Activated naive CD8-positive, alpha-beta T cell treated with anti-CD3 and anti-CD28 coated beads, Interleukin-2, amount 50 U/mL, for 24 hours (primary cell): ENCODE measurements around the gene EPN1.

Experiments
- ATAC-seq: fragments of 150-1000 bp; cut with Tn5 transposase; one replicate; pipeline ENCODE4 v1.10.0; 2021
- DNase-seq: peaks from one replicate; pipeline ENCODE4 v3.0.0; 2021
- H3K27ac Mint-ChIP-seq: one replicate; pipeline ENCODE4 v1.8.0; 2021; ENCODE audit warnings: mild to moderate bottlenecking, mixed read lengths
- H3K27me3 Mint-ChIP-seq: one replicate; pipeline ENCODE4 v1.8.0; 2021; ENCODE audit warnings: mixed read lengths
- H3K36me3 Mint-ChIP-seq: one replicate; pipeline ENCODE4 v1.8.0; 2021; ENCODE audit warnings: low read depth, mixed read lengths
- H3K4me1 Mint-ChIP-seq: one replicate; pipeline ENCODE4 v1.8.0; 2021; ENCODE audit warnings: mixed read lengths
- H3K4me3 Mint-ChIP-seq: one replicate; pipeline ENCODE4 v1.8.0; 2021; ENCODE audit warnings: mild to moderate bottlenecking, moderate library complexity, mixed read lengths
- H3K9me3 Mint-ChIP-seq: one replicate; pipeline ENCODE4 v1.8.0; 2021; ENCODE audit warnings: mixed read lengths

The EPN1 gene

DNA sequence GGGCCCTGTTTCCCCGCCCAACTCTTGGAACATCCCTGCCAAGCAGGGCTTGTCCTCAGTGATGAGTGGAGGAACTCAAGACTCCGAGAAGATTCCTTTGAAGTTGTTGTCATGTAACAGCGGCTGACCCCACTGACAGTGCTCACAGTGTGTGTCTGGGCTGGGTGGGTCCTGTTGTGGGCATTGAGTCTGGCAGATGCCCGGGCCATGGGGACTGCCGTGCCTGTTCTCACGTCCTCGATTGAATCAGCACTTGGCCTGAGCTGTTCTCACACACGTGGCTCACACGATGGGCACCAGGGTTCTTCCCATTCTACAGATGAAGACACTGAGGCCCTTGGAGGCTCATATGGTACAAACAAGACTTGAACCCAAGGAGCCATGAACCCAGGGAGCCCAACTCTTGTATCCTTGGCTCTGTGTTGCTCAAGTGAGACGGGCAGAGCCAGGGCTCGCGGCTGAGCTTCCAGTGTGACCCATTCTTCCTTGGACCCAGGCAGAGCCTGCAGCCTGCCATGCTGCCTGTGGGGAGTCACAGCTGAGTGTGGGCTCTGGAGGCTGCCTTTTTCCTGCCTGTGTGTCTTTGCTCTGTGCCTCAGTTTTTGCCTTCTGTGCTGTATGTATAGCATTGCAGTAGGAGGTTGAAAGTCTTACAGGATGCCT lies 8.6 kb upstream of the EPN1 start:
- Mint-ChIP-seq H3K36me3 (peaks cover 54% of the 10 kb centered on the region), H3K4me1 (peaks cover 18% of the 10 kb centered on the region), H3K4me3 (no peak overlapping the region), H3K27ac (no peak overlapping the region), H3K27me3 (no peaks in the 10 kb centered on the region), H3K9me3 (no peaks in the 10 kb centered on the region)
- DNase-seq (no peak), ATAC-seq (no peak)

DNA sequence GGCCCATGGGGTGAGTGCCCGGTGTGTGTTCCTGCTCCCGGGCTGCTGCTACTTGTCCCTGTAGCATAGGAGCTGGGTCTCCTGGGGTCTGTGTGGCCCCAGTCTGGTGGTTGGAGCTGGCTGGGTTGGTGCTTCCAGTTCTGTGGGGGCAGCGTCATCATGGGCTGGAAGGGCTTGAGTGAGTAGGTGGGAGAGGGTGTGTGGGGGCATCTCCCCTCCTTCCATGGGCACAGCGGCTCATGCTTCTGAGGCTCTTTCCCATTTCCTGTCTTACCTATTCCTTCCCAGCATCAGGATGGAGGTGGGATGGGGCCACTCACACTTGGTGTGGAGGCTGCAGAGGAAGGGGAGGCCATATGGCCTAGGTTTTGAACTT lies 8.0 kb upstream of the EPN1 start:
- no peaks in the 10 kb centered on the region for H3K27me3 Mint-ChIP-seq
- DNase-seq: no peak

GRCh38 chr19:55667511-55667910 lies 7.5 kb upstream of the EPN1 start:
- Mint-ChIP-seq H3K27me3 (no peaks in the 10 kb centered on the region), H3K36me3 (peaks cover 54% of the 10 kb centered on the region), H3K9me3 (no peaks in the 10 kb centered on the region), H3K4me3 (no peak overlapping the region), H3K27ac (no peak overlapping the region), H3K4me1 (peaks cover 24% of the 10 kb centered on the region)
- ATAC-seq: no peak
- DNase-seq: no peak

More for the DNA sequence above, 8.0 kb upstream of the EPN1 start:
- no peak overlapping the region for H3K4me3 Mint-ChIP-seq
- peaks cover 19% of the 10 kb centered on the region for H3K4me1 Mint-ChIP-seq
- no peak for ATAC-seq
- H3K36me3 Mint-ChIP-seq: peaks cover 50% of the 10 kb centered on the region
- no peak overlapping the region for H3K27ac Mint-ChIP-seq
- H3K9me3 Mint-ChIP-seq: no peaks in the 10 kb centered on the region

GRCh38 chr19:55667958-55668357 lies 7.1 kb upstream of the EPN1 start:
- H3K27me3 Mint-ChIP-seq: no peaks in the 10 kb centered on the region
- ATAC-seq: no peak
- peaks cover 24% of the 10 kb centered on the region for H3K4me1 Mint-ChIP-seq
- H3K9me3 Mint-ChIP-seq: no peaks in the 10 kb centered on the region
- peaks cover 50% of the 10 kb centered on the region for H3K36me3 Mint-ChIP-seq
- DNase-seq: no peak
- no peak overlapping the region for H3K27ac Mint-ChIP-seq
- no peak overlapping the region for H3K4me3 Mint-ChIP-seq

DNA sequence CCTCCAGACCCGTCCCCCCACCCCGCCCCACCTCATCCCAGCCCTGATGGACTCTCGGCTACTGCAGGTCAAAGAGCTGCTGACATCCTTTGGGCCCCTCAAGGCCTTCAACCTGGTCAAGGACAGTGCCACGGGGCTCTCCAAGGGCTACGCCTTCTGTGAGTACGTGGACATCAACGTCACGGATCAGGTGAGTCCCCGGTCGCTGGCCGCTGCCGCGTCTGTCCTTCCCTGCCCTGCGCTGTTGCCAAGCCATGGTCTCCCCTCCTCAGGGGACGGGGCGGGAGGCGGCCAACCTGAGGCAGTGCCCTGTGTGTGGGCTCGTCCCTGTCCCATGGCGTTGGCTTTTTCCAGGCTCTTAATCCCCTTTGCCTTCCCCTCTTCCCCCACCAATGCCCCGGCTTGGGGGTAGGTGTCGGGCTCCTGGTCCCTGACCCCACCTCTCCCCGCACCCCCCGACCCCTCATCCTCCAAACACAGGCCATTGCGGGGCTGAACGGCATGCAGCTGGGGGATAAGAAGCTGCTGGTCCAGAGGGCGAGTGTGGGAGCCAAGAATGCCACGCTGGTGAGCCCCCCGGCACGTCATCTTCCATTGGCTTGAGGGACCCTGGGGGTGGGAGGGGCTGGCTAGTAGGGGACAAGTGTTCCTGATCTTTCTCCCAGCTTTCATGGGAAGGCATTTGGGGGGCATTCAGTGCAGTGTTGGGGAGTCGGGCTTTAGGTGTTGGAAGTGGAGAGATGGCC lies 6.2 kb upstream of the EPN1 start:
- no peak overlapping the region for H3K4me3 Mint-ChIP-seq
- peaks cover 46% of the 10 kb centered on the region for H3K36me3 Mint-ChIP-seq
- ATAC-seq (no peak), DNase-seq (no peak)
- no peak overlapping the region for H3K27ac Mint-ChIP-seq
- peaks cover 27% of the 10 kb centered on the region for H3K4me1 Mint-ChIP-seq
- H3K9me3 Mint-ChIP-seq: no peaks in the 10 kb centered on the region
- no peaks in the 10 kb centered on the region for H3K27me3 Mint-ChIP-seq

GRCh38 chr19:55669418-55670279 lies 5.4 kb upstream of the EPN1 start:
- peaks cover 41% of the 10 kb centered on the region for H3K36me3 Mint-ChIP-seq
- H3K27ac Mint-ChIP-seq: no peak overlapping the region

DNA sequence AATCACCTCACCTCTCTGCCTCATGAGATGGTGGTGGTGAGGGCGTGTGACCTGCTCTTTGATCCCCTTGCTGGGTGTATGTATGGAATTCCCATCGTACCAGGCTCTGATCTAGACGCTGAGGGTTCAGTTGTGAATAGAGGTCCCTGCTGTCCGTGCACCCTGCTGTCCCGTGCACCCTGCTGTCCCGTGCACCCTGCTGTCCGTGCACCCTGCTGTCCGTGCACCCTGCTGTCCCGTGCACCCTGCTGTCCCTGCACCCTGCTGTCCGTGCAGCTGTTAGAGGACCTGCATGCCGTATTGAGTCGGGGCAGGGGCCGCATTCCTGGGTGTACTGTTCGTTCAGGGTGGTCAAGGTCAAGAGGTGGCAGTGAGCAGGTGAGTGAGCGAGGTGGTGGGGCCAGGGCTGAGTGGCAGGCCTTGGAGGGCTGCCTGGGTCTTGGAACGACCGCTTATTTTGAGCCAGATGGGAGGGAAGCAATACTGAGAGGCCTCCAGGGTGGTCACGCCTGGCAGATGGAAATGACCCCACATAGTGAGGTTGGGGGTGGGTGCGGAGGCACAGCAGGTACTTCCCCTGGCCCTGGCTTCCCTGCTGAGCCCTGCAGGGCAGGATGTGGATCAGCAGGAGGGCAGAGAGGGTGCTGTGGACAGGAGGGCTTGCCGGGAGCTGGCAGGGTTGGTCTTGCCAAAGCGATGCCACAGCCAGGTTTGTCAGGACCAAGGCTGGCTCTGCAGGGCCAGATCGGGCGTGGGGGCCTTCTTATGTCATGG lies 4.6 kb upstream of the EPN1 start:
- ATAC-seq (no peak), DNase-seq (no peak)
- H3K27ac Mint-ChIP-seq: peak overlapping the region; percentile 40

More at GRCh38 chr19:55669418-55670279, 5.4 kb upstream of the EPN1 start:
- H3K4me1 Mint-ChIP-seq: peaks cover 32% of the 10 kb centered on the region
- DNase-seq: no peak
- no peaks in the 10 kb centered on the region for H3K27me3 Mint-ChIP-seq
- H3K4me3 Mint-ChIP-seq: no peak overlapping the region
- ATAC-seq: no peak
- no peaks in the 10 kb centered on the region for H3K9me3 Mint-ChIP-seq

GRCh38 chr19:55671054-55671378 lies 4.0 kb upstream of the EPN1 start:
- peaks cover 40% of the 10 kb centered on the region for H3K36me3 Mint-ChIP-seq
- ATAC-seq (no peak), DNase-seq (no peak)
- H3K27me3 Mint-ChIP-seq: no peaks in the 10 kb centered on the region
- H3K4me3 Mint-ChIP-seq: no peak overlapping the region
- H3K4me1 Mint-ChIP-seq: peaks cover 38% of the 10 kb centered on the region
- H3K27ac Mint-ChIP-seq: peak overlapping the region; percentile 40
- no peaks in the 10 kb centered on the region for H3K9me3 Mint-ChIP-seq

More for the DNA sequence above, 4.6 kb upstream of the EPN1 start:
- Mint-ChIP-seq H3K4me1 (peaks cover 33% of the 10 kb centered on the region), H3K27me3 (no peaks in the 10 kb centered on the region), H3K4me3 (no peak overlapping the region), H3K9me3 (no peaks in the 10 kb centered on the region), H3K36me3 (peaks cover 38% of the 10 kb centered on the region)

DNA sequence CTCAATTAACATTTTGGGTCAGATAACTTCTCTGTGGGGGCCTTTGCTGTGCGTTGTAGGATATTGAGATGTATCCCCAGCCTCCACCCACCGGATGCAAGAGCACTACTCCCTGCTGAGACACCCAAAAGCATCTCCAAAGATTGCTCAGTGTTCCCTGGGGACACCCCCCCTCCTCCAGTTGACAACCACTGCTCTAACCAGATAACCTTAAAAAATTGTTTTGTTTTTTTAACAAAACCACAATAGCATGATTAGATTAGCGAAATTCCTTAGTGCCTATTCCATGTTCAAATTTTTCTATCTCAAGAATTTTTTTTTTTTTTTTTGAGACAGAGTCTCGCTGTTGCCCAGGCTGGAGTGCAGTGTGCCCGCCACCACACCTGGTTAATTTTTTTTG lies 2.6 kb upstream of the EPN1 start:
- H3K27ac Mint-ChIP-seq: no peak overlapping the region
- H3K9me3 Mint-ChIP-seq: no peaks in the 10 kb centered on the region
- no peak for DNase-seq
- no peak overlapping the region for H3K4me3 Mint-ChIP-seq
- H3K27me3 Mint-ChIP-seq: no peaks in the 10 kb centered on the region
- no peak for ATAC-seq
- peaks cover 38% of the 10 kb centered on the region for H3K36me3 Mint-ChIP-seq
- H3K4me1 Mint-ChIP-seq: peaks cover 49% of the 10 kb centered on the region

DNA sequence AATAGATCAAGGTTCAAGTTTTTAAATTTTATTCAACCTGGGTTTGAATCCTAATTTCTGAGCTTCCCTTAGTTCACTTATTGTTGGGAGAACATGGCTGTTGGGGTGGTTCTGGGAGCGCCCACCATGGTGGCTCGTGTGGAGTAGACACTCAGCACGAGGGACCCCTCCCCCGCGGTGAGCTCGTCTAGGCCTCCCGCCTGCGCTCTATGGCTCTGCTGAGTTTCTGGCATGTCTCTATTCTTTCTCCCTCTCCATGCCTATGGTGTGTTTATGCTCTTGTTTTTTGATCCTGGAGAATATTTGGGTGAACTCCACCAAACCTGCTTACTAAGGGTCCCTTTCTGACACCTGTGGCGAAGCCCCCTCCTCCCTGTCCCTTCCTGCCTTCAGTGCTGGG lies 1.6 kb upstream of the EPN1 start:
- no peaks in the 10 kb centered on the region for H3K9me3 Mint-ChIP-seq
- ATAC-seq (no peak), DNase-seq (no peak)
- no peak overlapping the region for H3K4me3 Mint-ChIP-seq
- H3K27me3 Mint-ChIP-seq: no peaks in the 10 kb centered on the region
- H3K4me1 Mint-ChIP-seq: peaks cover 59% of the 10 kb centered on the region
- H3K36me3 Mint-ChIP-seq: peaks cover 41% of the 10 kb centered on the region
- H3K27ac Mint-ChIP-seq: peak overlapping the region; percentile 75

DNA sequence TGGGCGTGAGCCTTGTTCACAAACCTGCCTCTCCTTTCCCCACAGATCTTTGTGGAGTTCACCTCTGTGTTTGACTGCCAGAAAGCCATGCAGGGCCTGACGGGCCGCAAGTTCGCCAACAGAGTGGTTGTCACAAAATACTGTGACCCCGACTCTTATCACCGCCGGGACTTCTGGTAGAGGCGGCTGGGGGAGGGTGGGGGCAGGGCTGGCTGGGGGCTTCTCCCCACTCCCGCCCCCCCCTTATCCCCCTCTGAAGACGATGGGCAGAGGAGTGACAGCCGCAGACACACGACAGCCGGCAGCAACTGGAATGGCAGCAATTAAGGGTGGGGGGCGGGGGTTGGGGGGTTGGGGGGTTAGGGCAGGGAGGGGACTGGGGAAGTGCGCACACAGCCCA lies 1.1 kb upstream of the EPN1 start:
- peak overlapping the region; percentile 75 for H3K27ac Mint-ChIP-seq
- ATAC-seq (no peak), DNase-seq (no peak)
- no peaks in the 10 kb centered on the region for H3K9me3 Mint-ChIP-seq
- peak overlapping the region; percentile 68 for H3K4me3 Mint-ChIP-seq
- no peaks in the 10 kb centered on the region for H3K27me3 Mint-ChIP-seq
- peaks cover 45% of the 10 kb centered on the region for H3K36me3 Mint-ChIP-seq
- peaks cover 63% of the 10 kb centered on the region for H3K4me1 Mint-ChIP-seq

- peaks cover 68% of the 10 kb centered on the region for H3K4me1 Mint-ChIP-seq
- peak overlapping the region; percentile 68 for H3K4me3 Mint-ChIP-seq
- H3K9me3 Mint-ChIP-seq: no peaks in the 10 kb centered on the region
- H3K27ac Mint-ChIP-seq: peak overlapping the region; percentile 67
- H3K36me3 Mint-ChIP-seq: peaks cover 48% of the 10 kb centered on the region
- ATAC-seq (no peak), DNase-seq (no peak)
- no peaks in the 10 kb centered on the region for H3K27me3 Mint-ChIP-seq
Measured at GRCh38 chr19:55674459-55674840, 576 bp upstream of the EPN1 start.

DNA sequence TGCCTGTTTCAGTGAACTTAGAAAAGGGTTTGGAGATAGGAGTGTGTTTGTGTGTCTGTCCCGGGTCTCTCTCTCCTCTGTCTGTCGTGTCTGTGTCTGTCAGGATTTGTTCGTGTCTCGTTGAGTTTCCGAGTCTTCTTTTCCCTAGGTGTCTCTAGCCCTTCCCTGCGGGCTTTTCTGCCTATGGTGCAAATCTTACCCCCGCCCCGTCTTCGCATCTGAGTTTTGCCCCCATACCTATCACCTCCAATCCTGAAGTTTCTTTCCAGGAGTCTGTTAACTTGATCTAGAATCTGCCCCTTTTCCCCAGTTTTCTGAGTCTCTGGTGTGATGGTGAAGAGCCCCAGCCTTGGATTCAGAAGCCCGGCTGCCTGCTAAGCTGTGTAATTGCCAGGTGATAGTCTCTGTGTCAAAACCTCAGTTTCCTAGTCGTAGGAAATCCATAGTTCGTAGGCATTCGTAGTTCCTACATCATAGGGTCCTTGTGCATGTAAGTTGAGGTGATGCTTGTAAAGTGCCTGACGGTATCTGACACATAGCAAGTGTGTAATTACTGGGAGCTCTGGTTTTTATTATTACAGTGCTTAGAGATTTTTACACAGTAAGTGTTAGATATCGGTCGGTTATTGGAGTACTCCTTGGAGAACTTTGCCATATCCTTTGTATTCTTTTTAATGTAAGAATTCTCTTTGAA lies 782 bp downstream of the EPN1 start:
- Mint-ChIP-seq H3K27me3 (no peaks in the 10 kb centered on the region), H3K4me1 (peaks cover 68% of the 10 kb centered on the region), H3K9me3 (no peaks in the 10 kb centered on the region), H3K4me3 (peak overlapping the region; percentile 100), H3K27ac (peak overlapping the region; percentile 98), H3K36me3 (peaks cover 53% of the 10 kb centered on the region)
- ATAC-seq (no peak), DNase-seq (no peak)

DNA sequence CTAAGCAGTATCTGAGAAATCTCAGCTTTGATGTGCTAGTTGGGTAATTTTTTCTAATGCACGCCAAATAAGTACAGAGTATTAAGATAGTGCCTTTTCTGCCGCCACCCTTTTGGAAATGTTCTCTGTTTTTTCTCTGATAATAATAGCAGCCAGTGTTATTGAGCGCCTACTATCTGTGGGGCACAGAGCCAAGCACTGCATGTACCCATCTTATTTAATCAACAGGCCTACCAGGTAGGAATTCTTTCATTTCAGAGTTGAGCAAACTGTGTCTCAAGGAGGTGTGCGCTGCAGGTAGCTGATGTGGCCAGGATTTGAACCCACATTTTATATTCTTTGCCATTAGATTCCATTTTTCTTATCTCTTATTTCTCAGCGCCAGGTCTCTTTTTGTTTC lies 1.4 kb downstream of the EPN1 start:
- H3K9me3 Mint-ChIP-seq: no peaks in the 10 kb centered on the region
- peaks cover 63% of the 10 kb centered on the region for H3K4me1 Mint-ChIP-seq
- peak overlapping the region; percentile 98 for H3K27ac Mint-ChIP-seq
- H3K4me3 Mint-ChIP-seq: peak overlapping the region; percentile 100
- DNase-seq (no peak), ATAC-seq (no peak)
- peaks cover 49% of the 10 kb centered on the region for H3K36me3 Mint-ChIP-seq
- H3K27me3 Mint-ChIP-seq: no peaks in the 10 kb centered on the region
